WTC11 (cell line): Measurements from ENCODE around the gene KCNJ11. TPM values are rescaled to one million over a fixed set of nuclear protein-coding genes. Genes with fewer than 3 reads are reported as not detected.

Experiments used
- ATAC-seq: fragments of 200-7000 bp; cut with Tn5 transposase; 2 replicates; pipeline ENCODE4 v1.10.0; 2021; ENCODE audit warnings: mild to moderate bottlenecking, moderate library complexity
- CTCF ChIA-PET: fragments of 300-600 bp; sonication (Branson Sonifier 250); formaldehyde crosslinking; loops from one replicate; lab custom pipeline; 2021; ENCODE audit warnings: antibody characterized with exemption; lab: Charles Lee
- POLR2A ChIA-PET: fragments of 350-600 bp; sonication (Branson Sonifier 250); formaldehyde crosslinking; loops from one replicate; lab custom pipeline; 2021; ENCODE audit warnings: antibody characterized with exemption; lab: Charles Lee
- DNase-seq: peaks from one replicate; pipeline ENCODE4 v3.0.0; 2021; ENCODE audit warnings: low spot score
- H3K27ac Mint-ChIP-seq: 2 replicates; pipeline ENCODE4 v1.8.0; 2021; ENCODE audit warnings: mixed read lengths
- H3K27me3 Mint-ChIP-seq: 2 replicates; pipeline ENCODE4 v1.8.0; 2021; ENCODE audit warnings: low read depth, mild to moderate bottlenecking, moderate library complexity, mixed read lengths
- H3K36me3 Mint-ChIP-seq: 2 replicates; pipeline ENCODE4 v1.8.0; 2021; ENCODE audit warnings: mixed read lengths
- H3K4me1 Mint-ChIP-seq: 2 replicates; pipeline ENCODE4 v1.8.0; 2022; ENCODE audit warnings: mixed read lengths
- H3K4me3 Mint-ChIP-seq: 2 replicates; pipeline ENCODE4 v1.8.0; 2021; ENCODE audit warnings: mild to moderate bottlenecking, moderate library complexity, mixed read lengths
- H3K9me3 Mint-ChIP-seq: 2 replicates; pipeline ENCODE4 v1.8.0; 2021; ENCODE audit warnings: mixed read lengths
- ATF1 ChIP-seq: sonication (generic); formaldehyde crosslinking; IDR thresholded peaks from 2 replicates; pipeline ENCODE4 v1.8.1; 2023; ENCODE audit warnings: mild to moderate bottlenecking, moderate library complexity, missing genetic modification reagents
- CREB1 ChIP-seq: sonication (generic); formaldehyde crosslinking; IDR thresholded peaks from 2 replicates; pipeline ENCODE4 v1.8.0; 2023; ENCODE audit warnings: mild to moderate bottlenecking, missing genetic modification reagents
- FOXP1 ChIP-seq: sonication (generic); formaldehyde crosslinking; IDR thresholded peaks from 2 replicates; pipeline ENCODE4 v1.8.0; 2022; ENCODE audit warnings: missing genetic modification reagents, mild to moderate bottlenecking, moderate library complexity, borderline replicate concordance
- KAT7 ChIP-seq: sonication (generic); formaldehyde crosslinking; IDR thresholded peaks from 2 replicates; pipeline ENCODE4 v1.8.1; 2023; ENCODE audit warnings: missing genetic modification reagents, mild to moderate bottlenecking, borderline replicate concordance
- NFYB ChIP-seq: sonication (generic); formaldehyde crosslinking; conservative IDR thresholded peaks from 2 replicates; pipeline ENCODE4 v1.8.0; 2022; ENCODE audit warnings: low read depth, missing genetic modification reagents
- NR1H2 ChIP-seq: sonication (generic); formaldehyde crosslinking; IDR thresholded peaks from 2 replicates; pipeline ENCODE4 v1.9.0; 2021; ENCODE audit warnings: mild to moderate bottlenecking, moderate library complexity, missing genetic modification reagents
- TCF7 ChIP-seq: sonication (generic); formaldehyde crosslinking; IDR thresholded peaks from 2 replicates; pipeline ENCODE4 v1.8.0; 2022; ENCODE audit warnings: mild to moderate bottlenecking, low read depth, missing genetic modification reagents, moderate library complexity
- TP53 ChIP-seq: sonication (generic); formaldehyde crosslinking; IDR thresholded peaks from 2 replicates; pipeline ENCODE4 v1.8.1; 2023; ENCODE audit warnings: mild to moderate bottlenecking, missing genetic modification reagents
- ZNF121 ChIP-seq: sonication (generic); formaldehyde crosslinking; IDR thresholded peaks from 2 replicates; pipeline ENCODE4 v1.8.0; 2023; ENCODE audit warnings: missing genetic modification reagents
- ZNF138 ChIP-seq: sonication (generic); formaldehyde crosslinking; conservative IDR thresholded peaks from 2 replicates; pipeline ENCODE4 v1.8.1; 2022; ENCODE audit warnings: mild to moderate bottlenecking, moderate library complexity, missing genetic modification reagents
- ZNF219 ChIP-seq: sonication (generic); formaldehyde crosslinking; IDR thresholded peaks from 2 replicates; pipeline ENCODE4 v1.8.0; 2023; ENCODE audit warnings: missing genetic modification reagents, mild to moderate bottlenecking, borderline replicate concordance
- ZNF263 ChIP-seq: sonication (generic); formaldehyde crosslinking; IDR thresholded peaks from 2 replicates; pipeline ENCODE4 v1.8.1; 2022; ENCODE audit warnings: low read depth, mild to moderate bottlenecking, moderate library complexity, missing genetic modification reagents
- total RNA-seq: library from RNA; stranded (reverse); gene quantifications from 3 replicates; pipeline ENCODE4 v1.2.3, GENCODE V29; 2021
- TF ChIP-seq, protein P1 (sequence below): sonication (generic); formaldehyde crosslinking; IDR thresholded peaks from 2 replicates; pipeline ENCODE4 v1.8.1; 2022; ENCODE audit warnings: mild to moderate bottlenecking, missing genetic modification reagents, moderate library complexity, borderline replicate concordance
- TF ChIP-seq, protein P2 (sequence below): sonication (generic); formaldehyde crosslinking; IDR thresholded peaks from 2 replicates; pipeline ENCODE4 v1.8.1; 2023; ENCODE audit warnings: mild to moderate bottlenecking, missing genetic modification reagents, moderate library complexity
- TF ChIP-seq, protein P3 (sequence below): sonication (generic); formaldehyde crosslinking; conservative IDR thresholded peaks from 2 replicates; pipeline ENCODE4 v1.8.1; 2023; ENCODE audit warnings: mild to moderate bottlenecking, low read depth, missing genetic modification reagents, moderate library complexity
- TF ChIP-seq, protein P4 (sequence below): fragments of 250-450 bp; sonication (Bioruptor Pico); conservative IDR thresholded peaks from 2 replicates; pipeline ENCODE4 v1.9.0; 2021; ENCODE audit warnings: mild to moderate bottlenecking
- TF ChIP-seq, protein P5 (sequence below): sonication (generic); formaldehyde crosslinking; IDR thresholded peaks from 2 replicates; pipeline ENCODE4 v1.8.1; 2022; ENCODE audit warnings: mild to moderate bottlenecking, moderate library complexity, missing genetic modification reagents
- TF ChIP-seq, protein P6 (sequence below): fragments of 250-450 bp; sonication (Bioruptor Pico); IDR thresholded peaks from 2 replicates; pipeline ENCODE4 v1.9.0; 2021; ENCODE audit warnings: moderate library complexity, mild to moderate bottlenecking, inconsistent platforms, borderline replicate concordance

Gene KCNJ11
- total RNA-seq, 1 experiment from 2014 or later: 8.2 TPM

DNA sequence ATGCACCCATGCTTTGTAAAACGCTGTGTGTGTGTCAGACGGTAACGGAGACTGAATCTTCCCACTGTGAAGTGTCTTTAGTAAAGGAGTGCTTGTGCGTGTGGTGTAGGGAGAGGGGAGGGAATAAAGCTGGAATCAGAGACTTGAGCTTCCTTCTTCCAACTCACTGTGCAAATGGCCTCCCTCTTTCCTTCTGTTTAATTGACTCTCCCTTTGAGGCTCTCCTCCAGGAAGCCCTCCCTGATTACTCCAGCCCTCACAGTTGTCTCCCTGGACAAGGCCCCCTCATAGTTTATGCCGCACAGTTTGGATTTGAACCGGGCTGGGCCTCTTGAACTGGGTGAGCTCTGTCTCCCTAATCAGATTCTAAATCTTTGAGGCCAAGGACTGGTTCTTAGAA lies 23.0 kb upstream of the KCNJ11 start (continued):
- TF ChIP-seq, protein P1, sequence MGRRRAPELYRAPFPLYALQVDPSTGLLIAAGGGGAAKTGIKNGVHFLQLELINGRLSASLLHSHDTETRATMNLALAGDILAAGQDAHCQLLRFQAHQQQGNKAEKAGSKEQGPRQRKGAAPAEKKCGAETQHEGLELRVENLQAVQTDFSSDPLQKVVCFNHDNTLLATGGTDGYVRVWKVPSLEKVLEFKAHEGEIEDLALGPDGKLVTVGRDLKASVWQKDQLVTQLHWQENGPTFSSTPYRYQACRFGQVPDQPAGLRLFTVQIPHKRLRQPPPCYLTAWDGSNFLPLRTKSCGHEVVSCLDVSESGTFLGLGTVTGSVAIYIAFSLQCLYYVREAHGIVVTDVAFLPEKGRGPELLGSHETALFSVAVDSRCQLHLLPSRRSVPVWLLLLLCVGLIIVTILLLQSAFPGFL: no peak
- TF ChIP-seq, protein P2, sequence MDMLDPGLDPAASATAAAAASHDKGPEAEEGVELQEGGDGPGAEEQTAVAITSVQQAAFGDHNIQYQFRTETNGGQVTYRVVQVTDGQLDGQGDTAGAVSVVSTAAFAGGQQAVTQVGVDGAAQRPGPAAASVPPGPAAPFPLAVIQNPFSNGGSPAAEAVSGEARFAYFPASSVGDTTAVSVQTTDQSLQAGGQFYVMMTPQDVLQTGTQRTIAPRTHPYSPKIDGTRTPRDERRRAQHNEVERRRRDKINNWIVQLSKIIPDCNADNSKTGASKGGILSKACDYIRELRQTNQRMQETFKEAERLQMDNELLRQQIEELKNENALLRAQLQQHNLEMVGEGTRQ (CRISPR knock-in tag): no peak

DNA sequence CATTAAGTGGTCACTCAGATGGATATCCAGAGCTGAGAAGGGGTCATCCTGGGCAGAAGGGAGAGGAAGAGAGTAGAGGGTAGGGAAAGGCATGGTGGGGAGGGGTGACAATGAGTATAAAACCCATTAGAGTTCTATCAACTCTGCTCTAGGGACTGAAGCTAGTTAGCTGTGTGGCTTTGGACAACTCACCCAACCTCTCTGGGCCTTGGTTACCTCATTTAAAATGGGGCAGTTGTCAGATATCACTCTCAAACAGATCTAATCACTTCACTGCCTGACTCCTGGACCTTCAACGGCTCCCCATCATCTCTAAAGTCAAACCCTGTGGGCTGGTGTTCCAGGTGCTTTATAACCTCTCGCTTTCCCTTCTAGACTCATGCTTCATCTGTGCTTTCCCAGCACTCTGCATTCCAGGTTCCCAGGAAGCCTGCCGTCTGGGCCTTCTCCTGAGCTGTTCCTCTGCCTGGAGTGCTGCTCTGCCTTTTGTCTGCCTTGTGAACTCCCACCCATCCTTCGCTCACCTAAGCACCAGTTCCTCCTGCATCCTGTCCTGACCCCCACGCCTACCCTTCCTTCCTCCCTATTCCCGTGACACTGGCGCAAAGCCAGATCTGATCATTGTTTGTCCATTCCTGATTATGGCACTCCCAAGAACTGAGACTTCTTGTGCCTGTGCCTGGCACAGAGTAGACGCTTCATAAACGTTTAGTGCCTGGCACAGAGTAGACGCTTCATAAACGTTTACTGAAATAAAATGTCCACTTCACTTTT lies 22.3 kb upstream of the KCNJ11 start:
- Mint-ChIP-seq H3K9me3 (no peaks in the 10 kb centered on the region), H3K4me3 (no peak overlapping the region), H3K27me3 (no peaks in the 10 kb centered on the region; the same call in 1 of the 2 replicates), H3K4me1 (peaks cover 6% of the 10 kb centered on the region), H3K27ac (no peak overlapping the region), H3K36me3 (no peaks in the 10 kb centered on the region)
- ChIA-PET POLR2A (no interaction called here), CTCF (interaction anchor here (0.7 to 1.9 kb wide), 4 partner anchors 24 to 117 kb away, joined by 4 to 9 read pairs (median 4); no protein-coding TSS in a partner anchor)
- no peak for DNase-seq
- TF ChIP-seq, protein P3, sequence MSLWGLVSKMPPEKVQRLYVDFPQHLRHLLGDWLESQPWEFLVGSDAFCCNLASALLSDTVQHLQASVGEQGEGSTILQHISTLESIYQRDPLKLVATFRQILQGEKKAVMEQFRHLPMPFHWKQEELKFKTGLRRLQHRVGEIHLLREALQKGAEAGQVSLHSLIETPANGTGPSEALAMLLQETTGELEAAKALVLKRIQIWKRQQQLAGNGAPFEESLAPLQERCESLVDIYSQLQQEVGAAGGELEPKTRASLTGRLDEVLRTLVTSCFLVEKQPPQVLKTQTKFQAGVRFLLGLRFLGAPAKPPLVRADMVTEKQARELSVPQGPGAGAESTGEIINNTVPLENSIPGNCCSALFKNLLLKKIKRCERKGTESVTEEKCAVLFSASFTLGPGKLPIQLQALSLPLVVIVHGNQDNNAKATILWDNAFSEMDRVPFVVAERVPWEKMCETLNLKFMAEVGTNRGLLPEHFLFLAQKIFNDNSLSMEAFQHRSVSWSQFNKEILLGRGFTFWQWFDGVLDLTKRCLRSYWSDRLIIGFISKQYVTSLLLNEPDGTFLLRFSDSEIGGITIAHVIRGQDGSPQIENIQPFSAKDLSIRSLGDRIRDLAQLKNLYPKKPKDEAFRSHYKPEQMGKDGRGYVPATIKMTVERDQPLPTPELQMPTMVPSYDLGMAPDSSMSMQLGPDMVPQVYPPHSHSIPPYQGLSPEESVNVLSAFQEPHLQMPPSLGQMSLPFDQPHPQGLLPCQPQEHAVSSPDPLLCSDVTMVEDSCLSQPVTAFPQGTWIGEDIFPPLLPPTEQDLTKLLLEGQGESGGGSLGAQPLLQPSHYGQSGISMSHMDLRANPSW: no peak
- TF ChIP-seq KAT7 (no peak), NR1H2 (CRISPR knock-in tag) (no peak), ZNF219 (CRISPR knock-in tag) (no peak), CREB1 (no peak), ZNF121 (no peak), ZNF263 (CRISPR knock-in tag) (no peak), TCF7 (no peak)
- TF ChIP-seq, protein P1: no peak
- ATAC-seq: no peak

DNA sequence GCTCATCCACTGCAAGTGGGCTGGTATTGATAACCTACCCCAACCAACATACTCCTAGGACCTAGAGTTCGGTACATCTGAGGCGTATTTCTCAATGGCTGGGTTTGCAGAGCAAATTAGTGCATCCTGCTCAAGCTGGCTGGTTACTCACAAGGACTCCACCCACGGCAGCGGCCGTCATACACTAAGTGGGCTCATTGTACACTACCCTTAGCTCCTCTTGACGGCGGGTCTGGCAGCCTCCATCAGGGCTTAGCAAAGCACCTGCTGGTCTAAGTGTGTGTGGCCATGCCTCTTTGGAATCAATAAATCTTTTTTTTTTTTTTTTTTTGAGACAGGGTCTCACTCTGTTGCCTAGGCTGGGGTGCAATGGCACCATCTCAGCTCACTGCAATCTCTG lies 20.2 kb upstream of the KCNJ11 start:
- Mint-ChIP-seq H3K36me3 (no peaks in the 10 kb centered on the region), H3K9me3 (no peaks in the 10 kb centered on the region), H3K27me3 (no peaks in the 10 kb centered on the region; the same call in 1 of the 2 replicates), H3K4me1 (peaks cover 6% of the 10 kb centered on the region), H3K27ac (no peak overlapping the region), H3K4me3 (no peak overlapping the region)
- CTCF ChIA-PET: interaction anchor here (0.7 to 1.2 kb wide), 2 partner anchors 20 to 483 kb away, joined by 7 read pairs; partner anchors contain the start of gene KCNJ11
- DNase-seq (no peak), ATAC-seq (no peak)
- POLR2A ChIA-PET: interaction anchor here (0.6 kb wide), 1 partner anchor 23 kb away, joined by 3 read pairs; no protein-coding TSS in a partner anchor
- no peak for TF ChIP-seq ZNF138
- TF ChIP-seq, protein P4, sequence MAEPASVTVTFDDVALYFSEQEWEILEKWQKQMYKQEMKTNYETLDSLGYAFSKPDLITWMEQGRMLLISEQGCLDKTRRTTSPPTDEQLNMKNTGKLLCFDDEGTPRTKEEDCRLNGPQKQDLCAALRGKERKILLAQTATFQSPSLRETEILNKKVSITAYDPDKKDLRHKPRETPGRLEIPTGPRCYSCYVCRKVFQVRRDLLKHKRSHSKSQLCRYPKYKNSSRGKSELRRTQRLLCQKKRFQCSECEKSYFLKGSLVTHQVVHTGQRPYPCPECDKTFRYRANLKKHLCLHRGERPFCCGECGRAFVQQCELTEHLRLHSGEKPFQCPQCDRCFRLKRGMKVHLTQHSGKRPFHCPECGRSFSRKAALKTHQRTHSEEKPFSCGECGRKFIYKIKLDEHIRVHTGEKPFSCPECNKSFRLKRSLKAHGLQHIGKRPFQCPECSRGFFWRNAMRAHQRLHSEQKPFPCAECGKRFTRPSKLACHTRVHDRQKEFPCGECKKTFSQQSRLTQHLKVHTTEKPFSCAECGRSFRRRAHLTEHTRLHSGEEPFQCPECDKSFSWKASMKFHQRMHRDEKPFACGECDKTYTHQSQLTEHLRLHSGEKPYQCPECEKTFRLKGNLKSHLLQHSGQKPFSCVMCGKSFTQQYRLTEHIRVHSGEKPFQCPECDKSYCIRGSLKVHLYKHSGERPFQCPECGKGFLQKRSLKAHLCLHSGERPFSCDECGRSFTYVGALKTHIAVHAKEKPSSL: no peak
- no peak for TF ChIP-seq FOXP1
- TF ChIP-seq, protein P5, sequence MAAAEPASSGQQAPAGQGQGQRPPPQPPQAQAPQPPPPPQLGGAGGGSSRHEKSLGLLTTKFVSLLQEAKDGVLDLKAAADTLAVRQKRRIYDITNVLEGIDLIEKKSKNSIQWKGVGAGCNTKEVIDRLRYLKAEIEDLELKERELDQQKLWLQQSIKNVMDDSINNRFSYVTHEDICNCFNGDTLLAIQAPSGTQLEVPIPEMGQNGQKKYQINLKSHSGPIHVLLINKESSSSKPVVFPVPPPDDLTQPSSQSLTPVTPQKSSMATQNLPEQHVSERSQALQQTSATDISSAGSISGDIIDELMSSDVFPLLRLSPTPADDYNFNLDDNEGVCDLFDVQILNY: no peak
- TF ChIP-seq TP53: no peak
- TF ChIP-seq, protein P6, sequence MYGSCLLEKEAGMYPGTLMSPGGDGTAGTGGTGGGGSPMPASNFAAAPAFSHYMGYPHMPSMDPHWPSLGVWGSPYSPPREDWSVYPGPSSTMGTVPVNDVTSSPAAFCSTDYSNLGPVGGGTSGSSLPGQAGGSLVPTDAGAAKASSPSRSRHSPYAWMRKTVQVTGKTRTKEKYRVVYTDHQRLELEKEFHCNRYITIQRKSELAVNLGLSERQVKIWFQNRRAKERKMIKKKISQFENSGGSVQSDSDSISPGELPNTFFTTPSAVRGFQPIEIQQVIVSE (CRISPR knock-in tag): no peak
- no peak for TF ChIP-seq ATF1
- TF ChIP-seq, protein P2 (CRISPR knock-in tag): no peak
- no peak for TF ChIP-seq NFYB (CRISPR knock-in tag)
